ENCODE data around the gene FAM83C.

GRCh38 chr20:35286899-35287508 lies 5.2 kb downstream of the FAM83C start:
- TF ChIP-seq CTCF (IDR thresholded peaks at IDR 0.05) (no peak), POLR2A (IDR thresholded peaks at IDR 0.05) (no peak)

All from Peyer's patch (tissue), 4 donors.